8988T (cell line): ENCODE results near the gene TAF1C.

Source experiments
- DNase-seq: peaks from one replicate; pipeline ENCODE4 v3.0.0; 2011

TAF1C gene

DNA sequence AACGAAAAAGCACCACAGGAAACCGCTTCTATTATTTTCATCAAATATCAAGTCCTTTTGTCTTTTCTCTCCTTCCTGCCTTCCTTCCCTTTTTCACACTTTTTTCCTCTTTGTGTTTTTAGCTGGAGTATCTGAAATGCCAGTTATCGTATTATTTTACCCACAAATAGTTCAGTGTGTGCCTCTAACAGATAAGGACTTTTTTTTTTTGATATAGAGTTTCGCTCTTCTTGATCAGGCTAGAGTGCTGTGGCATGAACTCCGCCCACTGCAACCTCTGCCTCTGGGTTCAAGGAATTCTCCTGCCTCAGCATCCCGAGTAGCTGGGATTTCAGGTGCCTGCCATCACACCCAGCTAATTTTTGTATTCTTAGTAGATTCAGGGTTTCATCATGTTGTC, 31.1 kb downstream of the TAF1C start:
- DNase-seq = no peak

DNA sequence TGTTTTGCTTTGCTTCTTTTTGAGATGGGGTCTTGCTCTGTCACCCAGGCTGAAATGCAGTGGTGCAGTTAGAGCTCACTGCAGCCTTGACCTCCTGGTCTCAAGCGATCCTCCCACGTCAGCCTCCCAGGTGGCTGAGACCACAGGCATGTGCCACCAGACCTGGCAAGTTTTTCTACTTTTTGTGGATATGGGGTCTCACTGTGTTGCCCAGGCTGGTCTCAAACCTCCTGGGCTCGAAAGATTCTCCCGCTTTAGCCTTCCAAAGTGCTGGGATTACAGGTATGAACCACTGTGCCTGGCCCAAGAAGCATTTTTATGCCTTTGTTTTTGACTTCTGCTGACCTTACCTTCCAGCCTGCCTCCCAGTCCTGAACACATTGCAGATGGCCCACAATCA, 31.6 kb downstream of the TAF1C start:
- no peak for DNase-seq

DNA sequence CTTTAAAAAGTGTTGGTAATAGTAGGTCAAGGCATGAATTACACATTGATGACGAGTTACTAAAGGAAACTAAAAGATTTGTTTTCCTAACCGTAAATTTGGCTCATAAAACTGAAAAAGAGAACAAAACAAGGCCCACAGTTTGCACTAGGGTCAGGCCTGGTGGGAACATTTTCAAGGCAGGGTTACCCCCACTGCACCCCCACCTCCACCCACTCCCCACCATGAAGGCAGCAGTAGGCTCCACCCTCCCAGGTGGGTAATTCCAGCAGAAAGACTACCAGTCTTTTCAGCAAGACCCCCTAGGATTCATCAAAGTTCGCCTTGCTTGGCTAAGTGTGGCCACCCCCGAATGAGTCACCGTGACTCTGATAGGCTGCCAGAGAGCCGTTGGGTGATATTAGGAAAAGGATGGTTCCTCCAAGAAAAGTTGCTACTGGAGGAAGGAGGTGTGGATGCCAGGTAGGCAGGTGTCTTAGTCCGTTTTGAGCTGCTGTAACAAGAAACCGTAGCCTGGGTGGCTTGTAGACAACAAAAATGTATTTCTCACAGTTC, 33.1 kb downstream of the TAF1C start:
- no peak for DNase-seq

DNA sequence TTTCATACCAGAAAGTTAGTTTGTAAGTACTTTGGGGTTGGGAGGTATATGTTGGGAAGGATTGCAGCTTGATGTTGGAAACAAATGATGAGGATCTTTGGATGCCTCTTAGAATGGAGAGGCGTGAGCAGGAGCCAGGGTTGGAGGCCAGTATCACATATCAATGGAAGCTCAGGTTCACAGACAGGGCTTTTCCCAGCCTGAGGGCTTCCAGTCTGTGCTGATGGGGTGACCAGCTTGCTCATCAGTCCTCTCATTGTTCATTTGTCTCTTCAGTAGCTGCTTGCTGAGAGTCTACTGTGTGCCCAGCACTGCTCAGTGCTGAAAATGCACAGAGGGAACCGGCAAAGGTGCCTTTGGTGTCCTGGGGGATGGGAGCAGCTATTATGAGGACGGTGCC, 35.9 kb downstream of the TAF1C start:
- no peak for DNase-seq

DNA sequence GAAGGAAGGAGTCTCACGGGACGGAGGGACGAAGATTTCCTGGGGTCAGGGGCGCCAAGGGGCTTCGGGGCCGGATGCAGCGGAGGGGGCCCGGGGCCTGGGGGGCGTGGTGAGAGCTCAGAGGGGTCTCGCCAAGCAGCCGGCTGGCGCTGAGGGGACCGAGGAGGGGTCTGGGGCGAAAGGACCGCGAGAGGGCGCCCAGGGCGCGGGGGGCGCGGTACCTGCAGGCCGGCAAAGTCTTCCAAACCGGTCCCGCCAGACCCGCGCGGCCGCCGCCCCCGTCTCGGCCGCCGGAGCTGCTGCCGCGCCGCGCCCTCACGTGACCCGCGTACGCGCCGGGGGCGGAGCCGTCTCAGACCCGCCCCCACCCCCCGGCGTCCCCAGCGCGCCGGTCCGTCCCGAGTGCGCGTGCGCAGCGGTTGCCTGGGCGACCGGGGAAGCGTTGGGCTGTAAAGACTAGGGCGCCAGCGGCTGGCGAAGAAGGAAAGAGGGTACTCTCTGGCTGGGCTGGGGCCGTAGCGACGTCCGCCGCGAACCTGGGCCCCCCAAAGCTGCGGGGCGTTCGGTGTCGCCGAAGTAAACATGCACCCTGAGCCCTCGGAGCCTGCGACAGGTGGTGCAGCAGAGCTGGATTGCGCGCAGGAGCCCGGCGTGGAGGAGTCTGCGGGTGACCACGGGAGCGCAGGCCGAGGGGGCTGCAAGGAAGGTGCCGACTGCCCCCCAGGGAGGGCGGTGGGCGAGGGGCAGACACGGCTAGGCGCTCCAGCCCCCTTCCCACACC, 41.8 kb downstream of the TAF1C start, which contains the start of the genes DNAAF1 and HSDL1:
TSS of gene DNAAF1 (plus strand) at position 450 of the 781 bp plus-strand sequence. CDS start at position 583, 133 bp downstream.
TSS of gene HSDL1 (minus strand) at position 319 of the 781 bp plus-strand sequence. CDS start 13,856 bp downstream, outside the sequence.
- peak; percentile 94 for DNase-seq

DNA sequence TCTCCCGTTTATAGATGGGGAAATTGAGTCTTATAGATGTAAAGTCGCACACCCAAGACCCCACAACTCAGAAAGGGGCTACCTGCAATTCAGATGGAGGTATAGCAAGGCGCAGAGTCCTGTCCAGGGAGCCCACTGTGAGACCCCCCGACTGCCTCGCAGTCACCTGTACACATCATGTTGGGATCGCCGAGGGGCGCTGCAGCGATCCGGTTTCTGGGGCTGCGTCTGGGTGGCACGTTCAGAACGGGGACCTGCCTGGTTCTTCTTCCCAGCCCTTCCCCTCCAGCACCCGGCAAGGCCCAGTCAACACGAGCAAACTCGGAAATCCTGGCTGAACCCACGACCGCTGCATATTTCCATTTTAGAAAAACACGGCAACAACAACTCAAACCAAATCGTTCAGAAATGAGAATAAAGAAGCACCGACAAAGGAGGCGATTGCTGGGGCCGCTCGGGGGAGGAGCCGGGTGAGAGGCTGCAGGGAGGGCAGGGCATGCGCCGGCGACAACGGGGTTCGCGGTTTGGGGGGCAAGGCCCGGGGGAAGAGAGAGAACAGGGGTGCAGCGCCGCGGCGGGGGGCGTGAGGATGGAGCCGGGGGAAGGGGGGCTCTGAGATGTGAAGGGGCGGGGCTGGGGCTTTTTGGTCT, 42.5 kb downstream of the TAF1C start:
- peak; percentile 42 for DNase-seq

DNA sequence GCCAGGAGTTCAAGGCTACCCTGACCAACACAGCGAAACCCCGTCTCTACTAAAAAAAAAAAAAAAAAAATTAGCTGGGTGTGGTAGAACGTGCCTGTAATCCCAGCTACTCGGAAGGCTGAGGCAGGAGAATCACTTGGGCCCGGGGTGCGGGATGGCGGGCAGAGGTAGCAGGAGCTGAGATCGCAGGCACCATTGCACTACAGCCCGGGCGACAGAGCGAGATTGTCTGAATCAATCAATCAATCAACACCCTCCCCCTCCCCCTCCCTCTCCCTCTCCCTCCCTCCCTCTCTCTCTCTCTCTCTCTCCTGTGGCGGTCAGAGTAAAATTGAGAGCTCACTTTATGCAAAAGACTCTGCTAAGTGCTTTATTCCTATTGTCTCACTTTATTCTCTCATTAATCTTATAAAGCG, 43.1 kb downstream of the TAF1C start:
- no peak for DNase-seq

DNA sequence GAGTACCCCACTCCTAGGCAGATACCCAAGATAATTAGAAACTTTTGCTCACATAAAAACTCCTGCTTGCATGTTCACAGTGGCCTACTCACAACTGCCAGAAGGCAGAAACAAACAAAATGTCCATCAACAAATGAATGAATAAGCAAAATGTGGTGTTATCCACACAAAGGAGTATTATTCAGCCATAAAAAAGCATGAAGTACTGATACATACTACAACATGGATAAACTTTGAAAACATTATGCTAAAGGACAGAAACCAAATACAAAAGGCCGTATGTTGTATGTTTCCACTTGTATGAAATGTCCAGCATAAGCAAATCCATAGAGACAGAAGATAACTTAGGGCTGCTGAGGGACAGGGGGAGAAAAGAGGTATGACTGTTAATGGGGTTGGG, 43.8 kb downstream of the TAF1C start:
- no peak for DNase-seq

DNA sequence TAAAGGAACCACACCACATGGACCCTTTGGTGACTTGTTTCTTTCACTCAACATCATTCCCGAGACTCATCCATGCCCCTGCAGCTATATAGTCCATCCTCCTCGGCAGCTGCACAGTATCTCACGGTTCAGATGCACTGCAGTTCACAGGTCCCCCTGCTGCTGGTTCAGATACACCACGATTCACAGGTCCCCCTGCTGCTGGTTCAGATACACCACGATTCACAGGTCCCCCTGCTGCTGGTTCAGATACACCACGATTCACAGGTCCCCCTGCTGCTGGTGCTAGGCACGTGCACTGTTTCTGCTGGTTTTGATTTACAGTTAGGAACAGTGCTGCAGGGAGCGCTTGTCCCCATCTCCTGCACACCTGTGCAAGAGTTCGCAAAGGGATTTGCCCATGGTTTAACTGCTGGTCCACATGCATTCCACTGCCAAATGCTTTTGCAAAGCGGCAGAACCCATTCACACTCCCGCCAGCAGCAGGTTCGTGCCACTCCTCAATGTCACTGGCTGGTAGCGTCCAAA, 45.6 kb downstream of the TAF1C start:
- DNase-seq = peak; percentile 67

DNA sequence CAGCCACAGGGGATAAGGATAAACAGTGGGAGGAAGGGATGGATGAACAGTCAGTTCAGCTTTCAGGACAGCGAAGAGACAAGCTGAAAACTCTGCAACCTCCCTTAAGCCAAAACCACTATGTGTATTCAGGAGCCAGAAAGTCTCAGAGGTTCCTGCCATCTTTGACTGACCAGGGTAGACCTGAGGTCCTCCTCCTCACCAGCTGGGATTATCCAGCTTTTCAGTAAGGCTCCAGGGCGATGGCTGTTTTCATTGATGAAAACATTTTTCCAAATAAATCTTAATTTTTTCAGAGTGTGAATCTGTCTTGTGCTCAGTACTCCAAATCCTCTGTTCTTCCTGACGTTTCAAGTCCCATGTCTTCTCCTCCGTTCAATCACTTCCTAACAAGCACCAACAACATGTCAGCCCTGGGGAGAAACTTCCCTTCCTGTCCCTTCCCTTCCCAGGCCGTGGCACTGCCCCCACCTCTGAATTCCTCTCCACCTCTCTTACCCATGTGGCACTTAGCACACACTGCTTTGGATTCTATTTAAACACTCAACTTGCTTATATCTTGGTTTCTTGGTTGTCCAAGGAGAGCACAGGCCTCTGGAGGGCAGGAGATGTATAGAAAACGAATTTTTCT, 47.1 kb downstream of the TAF1C start:
- DNase-seq = no peak

DNA sequence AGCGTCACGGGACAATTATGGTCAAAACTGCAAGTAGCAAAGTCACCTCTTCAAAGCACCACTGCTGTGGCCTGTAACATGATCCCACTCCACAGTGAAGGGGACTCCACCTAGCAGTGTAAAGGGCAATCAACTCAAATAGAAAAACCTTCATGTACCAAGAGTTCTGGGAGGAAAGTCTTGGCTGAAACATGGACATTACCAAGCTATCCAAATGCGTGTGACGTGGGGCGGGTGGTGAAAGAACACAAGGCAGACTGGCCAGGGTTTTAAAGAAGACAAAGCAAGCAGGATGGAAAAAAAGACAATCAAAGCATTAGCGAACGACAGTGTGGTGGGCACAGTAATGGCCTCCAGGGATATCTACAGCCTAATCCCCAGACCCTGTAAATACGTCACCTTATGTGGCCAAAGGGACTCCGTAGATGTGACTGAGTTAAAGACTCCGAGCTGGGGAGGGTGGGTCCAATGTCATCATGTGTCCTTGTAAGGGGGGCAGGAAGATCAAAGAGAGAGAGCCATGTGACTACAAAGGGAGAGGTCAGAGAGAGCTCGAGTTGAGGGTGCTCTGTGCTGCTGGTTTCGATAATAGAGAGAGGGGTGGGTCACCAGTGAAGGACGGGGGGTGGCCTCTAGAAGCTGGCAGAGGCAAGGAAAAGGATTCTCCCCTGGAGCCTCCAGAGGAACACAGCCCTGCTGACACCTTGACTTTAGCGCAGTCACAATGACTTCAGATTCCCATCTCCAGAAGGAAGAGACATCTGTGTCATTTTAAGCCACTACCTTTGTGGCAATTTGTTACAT, 47.8 kb downstream of the TAF1C start:
- DNase-seq = no peak

DNA sequence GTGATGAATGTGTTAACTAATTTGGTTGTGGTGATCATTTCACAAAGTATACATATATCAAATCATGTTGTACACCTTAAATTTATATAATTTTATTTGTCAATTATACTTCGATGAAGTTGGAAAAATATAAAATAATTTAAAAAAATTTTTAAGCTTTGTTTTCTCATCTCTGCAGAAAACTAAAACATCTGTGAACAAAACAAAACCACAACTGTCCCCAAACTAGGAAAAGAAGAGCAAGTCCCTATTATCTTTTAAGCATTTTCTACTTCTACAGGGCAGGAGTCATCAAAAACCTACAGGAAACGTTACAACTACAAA, 48.4 kb downstream of the TAF1C start:
- DNase-seq = no peak

DNA sequence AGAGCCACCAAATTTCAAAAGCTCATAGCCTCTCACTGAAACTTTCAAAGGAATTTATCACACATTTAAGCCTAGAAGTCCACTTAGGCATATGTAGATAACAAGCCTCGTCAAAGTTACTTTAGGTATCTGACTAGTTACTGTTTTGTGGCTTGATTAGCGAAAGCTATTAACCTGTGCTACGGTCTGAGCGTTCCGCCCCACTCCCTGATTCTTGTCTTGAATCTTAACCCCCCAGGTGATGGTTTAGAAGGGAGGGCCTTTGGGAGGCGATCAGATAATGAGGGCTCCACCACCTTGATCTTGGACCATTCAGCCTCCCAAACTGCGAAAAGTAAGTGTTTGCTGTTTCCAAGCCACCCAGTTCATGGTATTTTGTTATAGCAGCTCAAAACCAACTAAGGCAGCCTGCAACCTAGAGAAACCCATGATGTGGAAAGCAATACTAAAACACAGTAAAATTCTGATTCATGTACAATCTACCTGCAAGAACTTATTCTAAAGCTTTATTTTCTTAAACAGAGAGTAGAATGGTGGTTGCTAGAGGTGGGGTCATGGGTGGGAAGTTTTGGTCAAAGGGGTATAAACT, 49.0 kb downstream of the TAF1C start:
- no peak for DNase-seq

DNA sequence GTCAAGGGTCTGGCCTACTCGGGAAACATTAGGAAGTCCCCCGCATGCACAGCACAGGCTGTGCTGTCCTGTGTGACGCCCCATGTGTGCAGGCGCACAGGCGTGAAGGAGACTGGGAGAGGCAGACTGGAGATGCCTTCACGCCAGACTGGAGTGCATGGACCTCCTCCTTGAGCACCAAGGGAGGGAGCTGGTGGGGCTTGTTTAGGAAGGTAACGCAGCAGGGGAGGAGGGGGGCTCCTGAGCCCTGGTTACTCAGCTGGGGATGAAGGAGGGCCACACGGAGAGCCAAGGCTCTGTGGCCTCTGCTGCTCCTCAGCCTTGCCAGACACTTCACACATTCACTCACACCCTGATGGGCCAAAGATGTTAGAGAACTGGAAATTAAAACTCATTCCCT, 49.6 kb downstream of the TAF1C start:
- DNase-seq = no peak

DNA sequence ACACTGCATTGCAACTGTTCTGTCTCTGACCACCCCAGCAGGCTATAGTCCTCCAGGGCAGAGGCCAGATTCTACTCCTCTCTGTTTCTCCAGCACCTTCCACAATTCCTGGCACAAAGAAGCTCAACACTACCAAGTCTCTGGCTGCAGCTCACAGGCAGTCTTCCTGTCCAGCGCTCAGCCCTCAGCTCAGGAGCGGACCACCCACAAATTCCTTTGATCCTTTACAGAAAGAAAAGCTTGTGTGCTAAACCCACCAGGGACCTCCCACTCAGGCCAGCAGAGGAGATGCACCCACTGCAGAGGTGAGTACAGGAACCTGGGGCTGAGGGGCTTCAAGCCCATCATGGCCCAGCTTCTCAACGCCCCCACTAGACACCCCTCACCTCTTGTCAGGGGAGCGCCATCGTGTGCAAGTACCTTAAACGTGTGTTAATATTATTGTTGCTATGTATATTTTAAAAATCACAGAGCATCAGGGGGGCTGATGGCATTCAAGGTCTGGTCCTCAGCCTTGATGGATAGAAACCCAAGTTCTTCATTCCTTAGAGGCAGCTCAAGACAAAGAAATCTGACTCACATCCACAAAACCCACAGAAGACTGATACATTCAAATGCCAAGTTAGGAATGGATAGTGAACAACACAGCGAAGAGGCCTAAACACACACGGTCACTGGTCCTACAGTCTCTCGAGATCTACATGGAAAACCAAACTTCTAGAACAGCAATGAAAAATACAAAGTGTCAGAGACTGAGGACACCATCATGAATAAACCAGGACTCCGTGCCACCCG, 50.3 kb downstream of the TAF1C start:
- DNase-seq = no peak

DNA sequence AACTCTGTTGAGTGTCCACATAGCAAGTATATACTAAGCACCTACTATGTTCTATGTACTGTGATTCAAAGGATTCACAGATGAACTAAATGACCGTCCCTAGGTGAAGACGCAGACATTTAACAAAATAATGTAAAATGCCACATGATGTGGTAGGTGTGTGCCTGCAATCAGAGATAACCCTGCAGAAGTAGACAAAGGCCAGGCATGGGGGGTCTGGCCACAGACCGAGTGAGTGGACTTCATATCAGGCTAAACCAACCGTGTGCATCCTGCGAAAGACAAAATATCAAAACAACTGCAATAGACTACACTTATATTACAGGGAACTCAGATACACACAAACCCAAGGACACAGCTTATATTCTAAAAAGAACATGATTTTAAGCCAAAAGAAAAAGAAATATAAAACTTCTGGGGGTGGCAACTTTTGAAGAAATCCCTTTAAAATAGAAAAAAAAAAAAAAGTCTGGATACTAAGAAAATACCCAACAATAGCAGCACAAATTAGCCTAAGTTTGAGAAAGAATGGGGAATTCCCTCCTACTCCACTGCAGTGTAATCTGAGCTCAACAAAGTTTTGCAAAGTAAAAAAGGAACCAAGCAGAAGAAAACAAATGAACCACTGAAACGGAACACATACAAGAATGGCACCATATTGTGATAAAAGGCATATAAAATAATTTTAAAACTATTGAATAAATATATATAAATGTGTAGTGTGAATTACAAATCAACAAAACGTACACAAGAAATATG, 54.2 kb downstream of the TAF1C start:
- DNase-seq = no peak

DNA sequence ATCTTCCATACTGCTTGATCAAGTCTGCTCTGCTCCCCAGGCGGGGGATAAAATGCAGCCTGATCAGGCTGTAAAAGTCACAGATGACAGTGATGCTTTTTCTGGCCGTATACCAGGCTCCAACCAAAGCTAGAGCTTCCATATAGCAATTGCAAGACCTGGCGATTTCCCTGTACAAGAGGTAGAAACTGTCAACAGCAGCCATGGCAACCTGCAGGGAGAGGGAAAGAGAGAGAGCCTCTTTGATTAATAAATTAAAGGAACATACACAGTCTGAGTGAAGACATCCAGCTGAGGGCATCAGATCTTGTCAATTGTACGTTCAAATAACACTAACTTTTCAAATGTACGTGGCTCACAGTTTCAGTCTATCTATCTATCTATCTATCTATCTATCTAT, 55.7 kb downstream of the TAF1C start:
- no peak for DNase-seq
